BLaER1 (cell line): ENCODE measurements around the gene ST7.
"Not testable (repeated sequence)": the region's sequence is repeated elsewhere in the genome, so short reads cannot be mapped to it uniquely, and the experiment has no call there.

ENCODE experiments used
- H3K27ac ChIP-seq: shearing (Covaris generic); formaldehyde crosslinking; 2 replicates; pipeline ENCODE4 v1.8.1; 2022
- H3K27me3 ChIP-seq: shearing (Covaris generic); formaldehyde crosslinking; 2 replicates; pipeline ENCODE4 v1.8.1; 2022
- H3K36me3 ChIP-seq: shearing (Covaris generic); formaldehyde crosslinking; 2 replicates; pipeline ENCODE4 v1.8.1; 2022
- H3K4me1 ChIP-seq: shearing (Covaris generic); formaldehyde crosslinking; 2 replicates; pipeline ENCODE4 v1.8.1; 2022
- H3K4me2 ChIP-seq: shearing (Covaris generic); formaldehyde crosslinking; 2 replicates; pipeline ENCODE4 v1.8.1; 2022
- H3K4me3 ChIP-seq: shearing (Covaris generic); formaldehyde crosslinking; 2 replicates; pipeline ENCODE4 v1.8.1; 2022
- H3K9ac ChIP-seq: shearing (Covaris generic); formaldehyde crosslinking; 2 replicates; pipeline ENCODE4 v1.8.1; 2022
- H3K9me3 ChIP-seq: shearing (Covaris generic); formaldehyde crosslinking; 2 replicates; pipeline ENCODE4 v1.8.1; 2022
- H4K20me1 ChIP-seq: shearing (Covaris generic); formaldehyde crosslinking; 2 replicates; pipeline ENCODE4 v1.8.1; 2022
- Cebpa-rat ChIP-seq: shearing (Covaris generic); IDR thresholded peaks from 2 replicates; pipeline ENCODE4 v1.8.1; 2022

ST7 gene

GRCh38 chr7:117021986-117022385, 68.7 kb downstream of the ST7 start:
- Histone ChIP-seq H3K27me3 (no peaks in the 10 kb centered on the region), H3K9me3 (no peaks in the 10 kb centered on the region), H3K27ac (no peak overlapping the region), H3K9ac (no peak overlapping the region), H4K20me1 (0 out of 2 replicates have a peak, but pooled peaks cover 6% of the 10 kb centered on the region), H3K4me1 (peaks cover 7% of the 10 kb centered on the region; the same call in 1 of the 2 replicates), H3K36me3 (no peaks in the 10 kb centered on the region), H3K4me2 (no peak overlapping the region), H3K4me3 (no peak overlapping the region)
- TF ChIP-seq Cebpa-rat, result no peak

DNA sequence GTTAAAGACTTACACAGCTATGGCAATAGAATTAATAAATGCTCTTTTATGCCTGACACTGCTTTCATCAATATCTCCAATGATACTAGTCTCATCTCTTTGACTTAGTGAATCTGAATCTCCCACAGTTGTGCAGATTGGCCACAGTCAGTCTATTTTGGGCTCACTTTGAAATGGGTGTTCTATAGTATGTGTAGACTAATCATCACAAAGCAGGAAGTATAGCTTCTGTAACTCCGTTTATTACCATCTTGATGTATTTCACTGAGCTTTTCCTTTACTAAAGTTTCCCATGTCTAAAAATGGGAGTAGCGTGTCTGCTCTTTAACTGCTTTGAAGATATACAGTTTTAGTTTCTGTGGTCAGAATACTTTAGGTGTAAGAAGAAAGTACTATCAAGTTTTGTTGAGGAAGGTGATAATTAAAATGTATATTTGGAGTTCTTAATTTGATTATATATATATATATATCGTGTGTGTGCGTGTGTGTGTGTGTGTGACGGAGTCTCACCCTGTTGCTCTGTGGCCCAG, 70.1 kb downstream of the ST7 start:
- Histone ChIP-seq H4K20me1 (0 out of 2 replicates have a peak, but pooled peaks cover 6% of the 10 kb centered on the region), H3K27ac (no peak overlapping the region), H3K4me1 (peaks cover 7% of the 10 kb centered on the region; the same call in 1 of the 2 replicates), H3K9ac (no peak overlapping the region), H3K36me3 (no peaks in the 10 kb centered on the region), H3K27me3 (no peaks in the 10 kb centered on the region), H3K9me3 (no peaks in the 10 kb centered on the region), H3K4me3 (no peak overlapping the region), H3K4me2 (no peak overlapping the region)
- TF ChIP-seq Cebpa-rat, result no peak

GRCh38 chr7:117024811-117025210, 71.5 kb downstream of the ST7 start:
- Histone ChIP-seq H3K27ac (no peak overlapping the region), H3K9me3 (no peaks in the 10 kb centered on the region), H4K20me1 (0 out of 2 replicates have a peak, but pooled peaks cover 5% of the 10 kb centered on the region), H3K4me3 (no peak overlapping the region), H3K27me3 (no peaks in the 10 kb centered on the region), H3K4me2 (no peak overlapping the region), H3K9ac (no peak overlapping the region), H3K36me3 (no peaks in the 10 kb centered on the region), H3K4me1 (peaks cover 7% of the 10 kb centered on the region; the same call in 1 of the 2 replicates)
- TF ChIP-seq Cebpa-rat, result no peak

DNA sequence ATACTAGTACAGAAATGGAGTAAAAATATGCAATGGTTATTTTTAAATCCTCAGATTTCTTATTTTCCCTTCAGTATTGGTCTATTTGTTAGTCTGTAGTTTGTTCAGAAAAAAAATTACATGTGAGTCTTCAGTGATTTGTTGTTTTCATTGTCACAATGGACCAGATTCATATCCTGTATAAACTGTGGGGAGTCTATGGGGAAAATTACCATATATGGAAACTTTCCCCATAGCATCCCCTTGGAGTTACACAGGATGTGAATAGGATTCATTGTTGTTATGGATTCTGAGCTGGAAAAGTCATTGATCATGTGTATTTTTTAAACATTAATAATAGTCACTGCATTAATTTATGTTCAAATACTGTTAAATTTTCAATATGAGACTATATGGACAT, 72.6 kb downstream of the ST7 start:
- Histone ChIP-seq H3K9me3 (peaks cover 7% of the 10 kb centered on the region), H3K27me3 (no peaks in the 10 kb centered on the region), H3K36me3 (no peaks in the 10 kb centered on the region), H3K4me1 (peaks cover 7% of the 10 kb centered on the region; the same call in 1 of the 2 replicates), H3K27ac (no peak overlapping the region), H3K9ac (no peak overlapping the region), H3K4me3 (no peak overlapping the region), H3K4me2 (no peak overlapping the region), H4K20me1 (no peaks in the 10 kb centered on the region)
- TF ChIP-seq Cebpa-rat, result no peak

DNA sequence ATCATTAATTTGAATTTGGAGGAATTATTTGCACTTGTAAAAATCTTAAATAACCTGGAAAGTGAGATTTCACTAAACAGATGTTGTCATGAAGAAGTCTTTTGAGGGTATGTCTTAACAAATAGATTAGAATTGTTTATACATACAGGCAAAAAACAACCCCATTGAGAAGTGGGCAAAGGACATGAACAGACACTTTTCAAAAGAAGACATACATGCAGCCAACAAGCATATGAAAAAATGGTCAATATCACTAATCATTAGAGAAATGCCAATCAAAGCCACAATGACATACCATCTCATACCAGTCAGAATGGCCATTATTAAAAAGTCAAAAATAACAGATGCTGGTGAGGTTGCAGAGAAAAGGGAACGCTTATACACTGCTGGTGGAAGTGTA, 77.0 kb downstream of the ST7 start:
- H3K36me3 ChIP-seq, H3K27ac ChIP-seq, H3K4me2 ChIP-seq, H3K9ac ChIP-seq, H3K4me1 ChIP-seq, H3K27me3 ChIP-seq, H3K9me3 ChIP-seq, H3K4me3 ChIP-seq, H4K20me1 ChIP-seq: not testable (repeated sequence)

GRCh38 chr7:117030793-117031192, 77.5 kb downstream of the ST7 start:
- H3K36me3 ChIP-seq, H3K9ac ChIP-seq, H3K4me3 ChIP-seq, H3K27ac ChIP-seq, H3K9me3 ChIP-seq, H3K4me2 ChIP-seq, H3K4me1 ChIP-seq, H4K20me1 ChIP-seq, H3K27me3 ChIP-seq: not testable (repeated sequence)

GRCh38 chr7:117032810-117033209, 79.5 kb downstream of the ST7 start:
- no peak overlapping the region for H3K4me3 ChIP-seq
- no peaks in the 10 kb centered on the region for H3K36me3 ChIP-seq
- no peak for TF ChIP-seq Cebpa-rat
- H3K4me1 ChIP-seq, result no peaks in the 10 kb centered on the region
- no peak overlapping the region for H3K27ac ChIP-seq
- H3K4me2 ChIP-seq, result no peak overlapping the region
- no peaks in the 10 kb centered on the region for H3K27me3 ChIP-seq
- no peak overlapping the region for H3K9ac ChIP-seq
- H4K20me1 ChIP-seq, result no peaks in the 10 kb centered on the region
- H3K9me3 ChIP-seq, result peaks cover 10% of the 10 kb centered on the region

DNA sequence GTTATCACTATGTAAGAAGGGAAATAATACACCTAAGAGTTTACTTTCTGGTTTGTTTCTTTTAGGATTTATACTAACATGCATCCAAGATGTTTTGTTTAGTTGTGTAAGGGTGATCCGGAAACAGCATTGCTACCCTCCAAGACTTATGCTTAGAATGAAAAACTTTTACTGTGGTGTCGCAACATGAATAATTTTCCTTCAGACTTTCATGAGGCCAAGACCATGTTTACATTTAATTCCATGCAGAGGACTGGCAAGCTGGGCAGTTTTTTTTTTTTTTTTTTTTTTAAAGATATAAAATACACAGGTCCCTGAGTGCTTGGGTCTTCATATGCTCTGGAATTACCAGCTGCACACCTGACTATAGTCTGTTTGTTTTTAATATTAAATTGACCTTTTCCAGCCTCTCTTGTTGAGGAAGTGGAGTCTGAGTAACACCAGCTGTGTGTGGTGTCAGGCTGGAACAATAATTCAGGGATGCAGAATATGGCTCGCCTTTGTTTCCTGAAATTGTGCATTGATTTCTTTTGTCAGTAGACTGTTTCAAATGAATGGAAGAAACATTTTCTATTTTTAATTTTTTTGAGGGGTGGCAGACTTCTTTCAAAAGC, 81.7 kb downstream of the ST7 start:
- no peaks in the 10 kb centered on the region for H3K27me3 ChIP-seq
- no peak for TF ChIP-seq Cebpa-rat
- H3K36me3 ChIP-seq, result no peaks in the 10 kb centered on the region
- no peaks in the 10 kb centered on the region for H3K4me1 ChIP-seq
- peaks cover 10% of the 10 kb centered on the region for H3K9me3 ChIP-seq
- H3K9ac ChIP-seq, result no peak overlapping the region
- H3K4me2 ChIP-seq, result no peak overlapping the region
- H3K4me3 ChIP-seq, result no peak overlapping the region
- no peak overlapping the region for H3K27ac ChIP-seq
- H4K20me1 ChIP-seq, result no peaks in the 10 kb centered on the region

DNA sequence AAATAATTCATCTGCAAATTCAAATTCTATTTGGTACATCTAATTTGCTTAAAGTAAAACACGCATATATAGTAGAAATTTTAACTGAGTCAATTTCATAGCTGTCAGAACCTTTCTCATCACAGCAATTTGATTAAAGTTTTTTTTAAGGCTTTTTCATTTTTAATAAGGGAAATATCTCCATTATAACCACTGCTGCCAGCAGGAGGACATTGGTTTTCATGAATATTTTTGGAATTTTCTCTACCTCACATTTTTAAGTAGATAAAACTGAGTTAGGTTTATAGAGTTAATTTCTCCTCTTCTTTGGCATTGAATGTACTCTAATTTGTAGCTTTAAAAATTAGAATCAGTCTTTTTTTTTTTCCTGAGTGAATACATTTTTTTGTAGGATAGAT, 82.2 kb downstream of the ST7 start:
- H3K4me1 ChIP-seq, result no peaks in the 10 kb centered on the region
- H4K20me1 ChIP-seq, result no peaks in the 10 kb centered on the region
- no peak overlapping the region for H3K4me2 ChIP-seq
- H3K27me3 ChIP-seq, result no peaks in the 10 kb centered on the region
- no peak overlapping the region for H3K27ac ChIP-seq
- peaks cover 8% of the 10 kb centered on the region for H3K9me3 ChIP-seq
- no peak overlapping the region for H3K9ac ChIP-seq
- H3K36me3 ChIP-seq, result no peaks in the 10 kb centered on the region
- H3K4me3 ChIP-seq, result no peak overlapping the region
- TF ChIP-seq Cebpa-rat, result no peak

- no peaks in the 10 kb centered on the region for H4K20me1 ChIP-seq
- H3K36me3 ChIP-seq, result no peaks in the 10 kb centered on the region
- H3K4me1 ChIP-seq, result no peaks in the 10 kb centered on the region
- no peak for TF ChIP-seq Cebpa-rat
- no peak overlapping the region for H3K4me2 ChIP-seq
- H3K27ac ChIP-seq, result no peak overlapping the region
- no peak overlapping the region for H3K4me3 ChIP-seq
- H3K27me3 ChIP-seq, result no peaks in the 10 kb centered on the region
- peaks cover under 1% of the 10 kb centered on the region; the same call in 1 of the 2 replicates for H3K9me3 ChIP-seq
- H3K9ac ChIP-seq, result no peak overlapping the region
Observed at GRCh38 chr7:117036053-117036669, 82.9 kb downstream of the ST7 start.
